ENCODE measurements around the gene GNG12.

GRCh38 chr1:67731322-67731721 lies 101.9 kb downstream of the GNG12 start:
- TF ChIP-seq CTCF (optimal IDR thresholded peaks at IDR 0.05 in 1 of 3, IDR thresholded peaks at IDR 0.05 in 1 of 3, conservative IDR thresholded peaks at IDR 0.05 in 1 of 3; ENCODE audit: extremely low read depth in 1 of 3, insufficient read depth in 2 of 3, low read length in 3 of 3) (no peak), EZH2 (IDR thresholded peaks at IDR 0.05; ENCODE audit: low read length) (no peak)

All from keratinocyte (primary cell).